Colonic mucosa (tissue), 4 donors: ENCODE data around the gene SCIN. TPM values are rescaled to one million over a fixed set of nuclear protein-coding genes. Genes with fewer than 3 reads are reported as not detected.

Source experiments
- DNase-seq: peaks from one replicate; pipeline ENCODE4 v3.0.0-alpha.2; 2020
- H3K27ac ChIP-seq: fragments of 200-600 bp; one replicate; pipeline ENCODE4 v1.8.0; 2021
- H3K27me3 ChIP-seq: fragments of 200-600 bp; one replicate; pipeline ENCODE4 v1.8.0; 2021
- H3K36me3 ChIP-seq: fragments of 200-600 bp; one replicate; pipeline ENCODE4 v1.8.0; 2021
- H3K4me1 ChIP-seq: fragments of 200-600 bp; one replicate; pipeline ENCODE4 v1.8.0; 2021; ENCODE audit warnings: mild to moderate bottlenecking
- H3K4me3 ChIP-seq: fragments of 200-600 bp; one replicate; pipeline ENCODE4 v1.8.0; 2021
- H3K9ac ChIP-seq, 2 donors: one replicate each; pipeline ENCODE4 v1.7.0; 2013; ENCODE audit warnings: control low read depth in 2 of 2, low read depth in 2 of 2, low read length in 2 of 2
- H3K9me3 ChIP-seq: fragments of 200-600 bp; one replicate; pipeline ENCODE4 v1.8.0; 2021
- intact Hi-C: fragments of 100-400 bp; cut with DNase I; formaldehyde crosslinking; loops from one replicate; pipeline ENCODE4 v1.14.1; 2022
- total RNA-seq, 2 donors: library from RNA; stranded (reverse); fragmentation: NEBNext Ultra II Directional in 1 of 2; extraction: Animal tissue kit (Norgen Biotek cat#: 25700) in 1 of 2; gene quantifications; one replicate each; pipeline ENCODE4 v1.2.1, GENCODE V29; 2021
- TF ChIP-seq, protein P1 (sequence below): fragments of 200-600 bp; IDR thresholded peaks from one replicate; pipeline ENCODE4 v1.8.0; 2022; ENCODE audit warnings: antibody characterized with exemption, mild to moderate bottlenecking
- donor health status: healthy.
- donor health status: DM: no; HTN: no; CAD: no.
- donor health status: DM: no; HTN: no; CAD: no.

The SCIN gene
- total RNA-seq, 2 donors from 2014 or later = 20.8 to 57.4 TPM

DNA sequence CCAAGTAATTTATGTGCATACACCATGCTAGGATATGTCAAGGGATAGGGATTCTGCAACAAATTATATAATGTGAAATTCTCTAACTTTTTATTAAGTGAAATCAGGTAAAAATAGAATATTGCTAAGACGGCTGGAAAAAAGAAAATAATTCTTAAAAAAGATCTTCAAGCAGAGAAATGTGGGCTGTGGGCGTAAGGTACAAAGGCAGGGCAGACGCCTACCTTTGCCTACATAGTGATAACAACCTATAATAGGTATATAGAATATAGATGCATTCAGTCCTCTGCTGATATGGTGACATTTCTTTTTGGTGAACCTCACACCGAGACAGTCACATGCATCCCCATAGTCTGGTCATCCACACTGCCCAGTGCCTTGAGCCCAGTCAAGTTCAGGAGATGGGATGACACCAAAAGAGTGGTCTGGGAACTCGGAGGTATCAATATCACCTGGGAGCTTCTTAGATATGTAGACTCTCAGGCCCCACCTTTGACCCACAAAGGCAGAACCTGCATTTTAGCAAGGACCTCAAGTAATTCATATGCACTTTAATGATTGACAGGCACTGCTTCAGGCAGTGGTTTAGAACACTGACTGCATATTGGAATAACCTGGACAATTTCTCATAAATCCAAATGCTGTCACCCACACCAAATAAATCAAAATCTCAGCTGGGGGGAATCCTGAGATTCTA lies 59.4 kb downstream of the SCIN start:
- H3K27me3 ChIP-seq = no peaks in the 10 kb centered on the region
- no peak overlapping the region for H3K4me3 ChIP-seq
- DNase-seq = no peak
- H3K27ac ChIP-seq = no peak overlapping the region
- no peak overlapping the region for H3K9ac ChIP-seq
- intact Hi-C loops = no loop called here
- no peaks in the 10 kb centered on the region for H3K4me1 ChIP-seq
- no peaks in the 10 kb centered on the region for H3K9me3 ChIP-seq
- TF ChIP-seq, protein P1, sequence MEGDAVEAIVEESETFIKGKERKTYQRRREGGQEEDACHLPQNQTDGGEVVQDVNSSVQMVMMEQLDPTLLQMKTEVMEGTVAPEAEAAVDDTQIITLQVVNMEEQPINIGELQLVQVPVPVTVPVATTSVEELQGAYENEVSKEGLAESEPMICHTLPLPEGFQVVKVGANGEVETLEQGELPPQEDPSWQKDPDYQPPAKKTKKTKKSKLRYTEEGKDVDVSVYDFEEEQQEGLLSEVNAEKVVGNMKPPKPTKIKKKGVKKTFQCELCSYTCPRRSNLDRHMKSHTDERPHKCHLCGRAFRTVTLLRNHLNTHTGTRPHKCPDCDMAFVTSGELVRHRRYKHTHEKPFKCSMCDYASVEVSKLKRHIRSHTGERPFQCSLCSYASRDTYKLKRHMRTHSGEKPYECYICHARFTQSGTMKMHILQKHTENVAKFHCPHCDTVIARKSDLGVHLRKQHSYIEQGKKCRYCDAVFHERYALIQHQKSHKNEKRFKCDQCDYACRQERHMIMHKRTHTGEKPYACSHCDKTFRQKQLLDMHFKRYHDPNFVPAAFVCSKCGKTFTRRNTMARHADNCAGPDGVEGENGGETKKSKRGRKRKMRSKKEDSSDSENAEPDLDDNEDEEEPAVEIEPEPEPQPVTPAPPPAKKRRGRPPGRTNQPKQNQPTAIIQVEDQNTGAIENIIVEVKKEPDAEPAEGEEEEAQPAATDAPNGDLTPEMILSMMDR = no peak
- no peaks in the 10 kb centered on the region for H3K36me3 ChIP-seq

DNA sequence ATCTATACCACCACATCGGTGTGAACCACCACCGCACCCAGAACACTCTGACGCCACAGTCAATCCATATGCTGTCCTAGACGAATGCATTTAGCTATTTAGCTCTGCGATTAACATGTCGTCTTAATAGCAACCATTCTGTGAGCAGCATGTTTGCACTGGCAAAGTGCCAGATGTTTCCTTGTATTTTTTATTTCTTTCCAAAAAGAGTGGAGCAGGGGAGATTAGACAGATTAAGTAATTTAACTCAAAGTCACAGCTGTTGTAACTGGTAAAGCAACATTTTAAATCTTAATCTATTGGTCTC lies 59.9 kb downstream of the SCIN start:
- Histone ChIP-seq H3K9me3 (no peaks in the 10 kb centered on the region), H3K36me3 (no peaks in the 10 kb centered on the region), H3K27me3 (no peaks in the 10 kb centered on the region), H3K4me1 (no peaks in the 10 kb centered on the region), H3K4me3 (no peak overlapping the region), H3K9ac (no peak overlapping the region), H3K27ac (no peak overlapping the region)
- intact Hi-C loops = no loop called here
- TF ChIP-seq, protein P1 = no peak
- DNase-seq = no peak

DNA sequence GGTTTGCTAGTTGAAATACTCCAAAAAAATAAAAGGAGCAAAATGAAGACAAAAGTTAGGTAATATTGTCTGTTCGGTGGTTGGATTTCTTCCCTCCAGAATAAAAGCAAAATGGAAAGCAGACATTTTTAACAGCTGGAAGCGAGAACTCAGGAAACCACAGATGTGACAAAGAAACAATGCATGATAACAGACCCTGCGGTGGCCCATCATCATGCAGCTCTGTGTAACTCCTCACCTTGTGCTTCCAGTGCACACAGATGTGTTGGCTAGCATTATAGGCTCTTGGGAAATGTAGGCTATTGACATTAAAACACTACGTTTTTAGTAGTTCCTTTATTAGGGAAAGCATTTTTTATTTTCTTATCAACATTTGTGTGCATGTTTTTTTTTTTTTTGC lies 63.1 kb downstream of the SCIN start:
- no peak for DNase-seq
- no peak overlapping the region for H3K27ac ChIP-seq
- H3K9me3 ChIP-seq = no peaks in the 10 kb centered on the region
- H3K9ac ChIP-seq = no peak overlapping the region
- H3K4me1 ChIP-seq = peaks cover 4% of the 10 kb centered on the region
- H3K36me3 ChIP-seq = no peaks in the 10 kb centered on the region
- H3K4me3 ChIP-seq = no peak overlapping the region
- H3K27me3 ChIP-seq = no peaks in the 10 kb centered on the region
- intact Hi-C loops = no loop called here
- TF ChIP-seq, protein P1 = no peak

DNA sequence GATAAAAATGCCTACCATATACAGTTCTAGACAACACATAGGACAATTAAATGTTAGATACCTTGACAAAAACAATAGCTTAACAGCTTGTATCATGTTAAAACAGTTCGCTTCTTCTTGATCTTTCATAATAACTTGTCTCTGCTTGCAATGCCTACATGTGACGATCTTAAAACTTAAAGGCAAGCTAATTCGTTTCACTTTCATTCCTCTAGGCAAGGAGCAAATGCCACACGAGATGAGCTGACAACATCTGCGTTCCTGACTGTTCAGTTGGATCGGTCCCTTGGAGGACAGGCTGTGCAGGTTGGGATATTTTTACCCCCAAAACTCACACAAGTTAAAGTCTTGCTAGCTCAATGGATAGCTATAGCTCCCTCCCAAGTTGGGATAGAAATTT lies 65.3 kb downstream of the SCIN start:
- H3K4me1 ChIP-seq = peaks cover 5% of the 10 kb centered on the region
- no peak for DNase-seq
- intact Hi-C loops = no loop called here
- H3K27me3 ChIP-seq = no peaks in the 10 kb centered on the region
- H3K4me3 ChIP-seq = no peak overlapping the region
- TF ChIP-seq, protein P1 = no peak
- no peak overlapping the region for H3K27ac ChIP-seq
- no peaks in the 10 kb centered on the region for H3K9me3 ChIP-seq
- H3K9ac ChIP-seq = no peak overlapping the region
- no peaks in the 10 kb centered on the region for H3K36me3 ChIP-seq

DNA sequence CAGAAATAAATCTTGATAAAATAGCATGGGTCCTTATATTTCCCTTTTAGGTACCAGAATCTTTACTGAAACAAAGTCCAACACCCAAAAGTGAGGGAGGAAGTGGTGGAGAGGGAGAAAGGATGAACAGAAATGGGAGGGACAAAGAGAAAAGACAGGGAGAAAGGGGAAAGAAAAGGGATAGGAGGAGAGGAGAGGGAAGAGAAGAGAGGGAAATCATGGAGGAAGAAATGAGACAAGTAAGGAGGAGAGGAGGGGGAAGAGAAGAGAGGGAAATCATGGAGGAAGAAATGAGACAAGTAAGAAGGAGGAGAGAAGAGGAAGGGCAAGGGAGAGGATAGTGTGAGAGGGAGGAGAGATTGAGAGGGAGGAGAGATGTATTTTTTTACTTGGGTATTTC lies 66.8 kb downstream of the SCIN start:
- Histone ChIP-seq H3K4me3 (no peak overlapping the region), H3K36me3 (no peaks in the 10 kb centered on the region), H3K4me1 (peaks cover 5% of the 10 kb centered on the region), H3K27ac (no peak overlapping the region), H3K27me3 (no peaks in the 10 kb centered on the region), H3K9me3 (no peaks in the 10 kb centered on the region), H3K9ac (no peak overlapping the region)
- TF ChIP-seq, protein P1 = no peak
- intact Hi-C loops = no loop called here
- DNase-seq = no peak
